Neural cell (in vitro differentiated cells): Measurements from ENCODE around the gene RBM19.

Experiments
- EP300 ChIP-seq: fragments of 450-650 bp; conservative IDR thresholded peaks from 2 replicates; pipeline ENCODE4 v1.6.1; 2014; ENCODE audit warnings: antibody characterized with exemption, mild to moderate bottlenecking, moderate library complexity; ENCODE audit not compliant: poor library complexity, severe bottlenecking
- EZH2 ChIP-seq: fragments of 200-600, 300-800 bp; shearing (Covaris generic), sonication (generic); IDR thresholded peaks from 2 replicates; pipeline ENCODE4 v1.6.1; 2014; ENCODE audit warnings: antibody characterized with exemption, low read length, borderline replicate concordance, mild to moderate bottlenecking; ENCODE audit not compliant: insufficient read depth, poor library complexity, severe bottlenecking
- MXI1 ChIP-seq: fragments of 450-650 bp; conservative IDR thresholded peaks from 2 replicates; pipeline ENCODE4 v1.6.1; 2014; ENCODE audit warnings: antibody characterized with exemption, mild to moderate bottlenecking; ENCODE audit not compliant: poor library complexity, severe bottlenecking
- POLR2AphosphoS5 ChIP-seq: IDR thresholded peaks from 2 replicates; pipeline ENCODE4 v1.6.1; 2012
- RAD21 ChIP-seq: fragments of 450-650 bp; conservative IDR thresholded peaks from 2 replicates; pipeline ENCODE4 v1.6.1; 2014; ENCODE audit warnings: antibody characterized with exemption, mild to moderate bottlenecking, moderate library complexity
- SMC3 ChIP-seq: fragments of 450-650 bp; conservative IDR thresholded peaks from 2 replicates; pipeline ENCODE4 v1.6.1; 2014; ENCODE audit warnings: antibody characterized with exemption, mild to moderate bottlenecking, moderate library complexity; ENCODE audit not compliant: poor library complexity
- TAF1 ChIP-seq: IDR thresholded peaks from 2 replicates; pipeline ENCODE4 v1.6.1; 2012; ENCODE audit warnings: low read depth
- TF ChIP-seq, protein P1 (sequence below): fragments of 450-650 bp; IDR thresholded peaks from 2 replicates; pipeline ENCODE4 v1.5.1; 2014; ENCODE audit warnings: antibody characterized with exemption, mild to moderate bottlenecking, moderate library complexity; ENCODE audit not compliant: poor library complexity, severe bottlenecking
- TF ChIP-seq, protein P2 (sequence below): IDR thresholded peaks from 2 replicates; pipeline ENCODE4 v1.6.1; 2012; ENCODE audit warnings: borderline replicate concordance

DNA sequence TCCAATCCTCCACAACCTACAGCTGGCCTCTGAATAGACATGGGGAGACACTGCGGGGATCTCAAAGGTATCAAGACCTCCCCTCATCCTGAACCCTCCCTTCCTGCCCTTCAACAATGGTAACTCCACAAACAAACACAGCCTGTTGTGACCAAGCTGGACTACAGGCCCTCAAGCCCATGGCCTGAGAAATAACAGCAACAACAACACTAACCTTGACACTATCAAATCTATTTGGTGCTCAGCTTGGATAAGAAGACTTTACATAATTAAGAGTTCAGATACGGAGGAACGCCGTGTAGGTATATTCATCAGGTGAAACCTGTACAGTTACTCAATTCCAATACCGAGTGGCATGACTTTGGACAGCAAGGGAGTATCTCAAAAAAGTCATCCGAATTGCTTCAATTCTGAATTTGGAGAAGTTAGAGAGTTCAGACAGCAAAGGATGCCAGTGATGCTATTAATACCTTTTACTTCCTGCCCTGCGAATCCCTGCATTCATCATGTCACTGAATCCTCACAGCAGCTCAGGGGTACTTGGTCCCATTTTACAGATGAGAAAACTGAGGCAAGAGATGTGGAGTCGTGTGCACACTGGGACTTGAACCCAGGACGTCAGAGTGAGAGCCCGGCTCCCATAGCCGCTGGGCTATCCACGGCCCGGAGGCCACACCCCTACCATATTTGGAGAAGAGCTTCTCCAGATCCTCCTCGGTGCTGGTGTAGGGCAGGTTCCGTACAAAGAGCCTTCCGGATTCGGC is 17.8 kb downstream of the RBM19 start:
- TF ChIP-seq EP300 = no peak
- TF ChIP-seq, protein P1, sequence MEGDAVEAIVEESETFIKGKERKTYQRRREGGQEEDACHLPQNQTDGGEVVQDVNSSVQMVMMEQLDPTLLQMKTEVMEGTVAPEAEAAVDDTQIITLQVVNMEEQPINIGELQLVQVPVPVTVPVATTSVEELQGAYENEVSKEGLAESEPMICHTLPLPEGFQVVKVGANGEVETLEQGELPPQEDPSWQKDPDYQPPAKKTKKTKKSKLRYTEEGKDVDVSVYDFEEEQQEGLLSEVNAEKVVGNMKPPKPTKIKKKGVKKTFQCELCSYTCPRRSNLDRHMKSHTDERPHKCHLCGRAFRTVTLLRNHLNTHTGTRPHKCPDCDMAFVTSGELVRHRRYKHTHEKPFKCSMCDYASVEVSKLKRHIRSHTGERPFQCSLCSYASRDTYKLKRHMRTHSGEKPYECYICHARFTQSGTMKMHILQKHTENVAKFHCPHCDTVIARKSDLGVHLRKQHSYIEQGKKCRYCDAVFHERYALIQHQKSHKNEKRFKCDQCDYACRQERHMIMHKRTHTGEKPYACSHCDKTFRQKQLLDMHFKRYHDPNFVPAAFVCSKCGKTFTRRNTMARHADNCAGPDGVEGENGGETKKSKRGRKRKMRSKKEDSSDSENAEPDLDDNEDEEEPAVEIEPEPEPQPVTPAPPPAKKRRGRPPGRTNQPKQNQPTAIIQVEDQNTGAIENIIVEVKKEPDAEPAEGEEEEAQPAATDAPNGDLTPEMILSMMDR = no peak
- TF ChIP-seq EZH2 = no peak
- TF ChIP-seq POLR2AphosphoS5 = no peak
- TF ChIP-seq TAF1 = no peak
- no peak for TF ChIP-seq RAD21
- TF ChIP-seq, protein P2, sequence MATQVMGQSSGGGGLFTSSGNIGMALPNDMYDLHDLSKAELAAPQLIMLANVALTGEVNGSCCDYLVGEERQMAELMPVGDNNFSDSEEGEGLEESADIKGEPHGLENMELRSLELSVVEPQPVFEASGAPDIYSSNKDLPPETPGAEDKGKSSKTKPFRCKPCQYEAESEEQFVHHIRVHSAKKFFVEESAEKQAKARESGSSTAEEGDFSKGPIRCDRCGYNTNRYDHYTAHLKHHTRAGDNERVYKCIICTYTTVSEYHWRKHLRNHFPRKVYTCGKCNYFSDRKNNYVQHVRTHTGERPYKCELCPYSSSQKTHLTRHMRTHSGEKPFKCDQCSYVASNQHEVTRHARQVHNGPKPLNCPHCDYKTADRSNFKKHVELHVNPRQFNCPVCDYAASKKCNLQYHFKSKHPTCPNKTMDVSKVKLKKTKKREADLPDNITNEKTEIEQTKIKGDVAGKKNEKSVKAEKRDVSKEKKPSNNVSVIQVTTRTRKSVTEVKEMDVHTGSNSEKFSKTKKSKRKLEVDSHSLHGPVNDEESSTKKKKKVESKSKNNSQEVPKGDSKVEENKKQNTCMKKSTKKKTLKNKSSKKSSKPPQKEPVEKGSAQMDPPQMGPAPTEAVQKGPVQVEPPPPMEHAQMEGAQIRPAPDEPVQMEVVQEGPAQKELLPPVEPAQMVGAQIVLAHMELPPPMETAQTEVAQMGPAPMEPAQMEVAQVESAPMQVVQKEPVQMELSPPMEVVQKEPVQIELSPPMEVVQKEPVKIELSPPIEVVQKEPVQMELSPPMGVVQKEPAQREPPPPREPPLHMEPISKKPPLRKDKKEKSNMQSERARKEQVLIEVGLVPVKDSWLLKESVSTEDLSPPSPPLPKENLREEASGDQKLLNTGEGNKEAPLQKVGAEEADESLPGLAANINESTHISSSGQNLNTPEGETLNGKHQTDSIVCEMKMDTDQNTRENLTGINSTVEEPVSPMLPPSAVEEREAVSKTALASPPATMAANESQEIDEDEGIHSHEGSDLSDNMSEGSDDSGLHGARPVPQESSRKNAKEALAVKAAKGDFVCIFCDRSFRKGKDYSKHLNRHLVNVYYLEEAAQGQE = no peak
- TF ChIP-seq MXI1 = no peak
- TF ChIP-seq SMC3 = no peak
